NCI-H526 treated with DMSO at 0.1 percent for 48 hours (cell line): ENCODE data around the gene TEDDM1.
"Not testable (repeated sequence)": the region's sequence is repeated elsewhere in the genome, so short reads cannot be mapped to it uniquely, and the experiment has no call there.

Experiments
- DNase-seq: peaks from one replicate; lab custom pipeline; 2025; lab: John Stamatoyannopoulos, UW

The TEDDM1 gene

GRCh38 chr1:182400567-182400966 lies at the start of gene TEDDM1:
TSS of gene TEDDM1 (minus strand) at chr1:182400667. CDS start at chr1:182400485, 182 bp downstream.
- DNase-seq = no peak

GRCh38 chr1:182450087-182450486 lies 49.6 kb upstream of the TEDDM1 start, which contains the start of gene RGSL1:
TSS of gene RGSL1 (plus strand) at chr1:182450146. CDS start at chr1:182450166, 20 bp downstream.
- DNase-seq = no peak

- no peak for DNase-seq
Measured at GRCh38 chr1:182447660-182448059, 47.2 kb upstream of the TEDDM1 start.

GRCh38 chr1:182447124-182447523 lies 46.7 kb upstream of the TEDDM1 start:
- not testable (repeated sequence) for DNase-seq

- peak; percentile 79 for DNase-seq
Measured at GRCh38 chr1:182446033-182446669, 45.7 kb upstream of the TEDDM1 start.

GRCh38 chr1:182444497-182444896 lies 44.0 kb upstream of the TEDDM1 start:
- DNase-seq = no peak

- DNase-seq = no peak
Measured at GRCh38 chr1:182442333-182442732, 41.9 kb upstream of the TEDDM1 start.

GRCh38 chr1:182441719-182442118 lies 41.3 kb upstream of the TEDDM1 start:
- DNase-seq = no peak

- DNase-seq = no peak
Measured at GRCh38 chr1:182438326-182438725, 37.9 kb upstream of the TEDDM1 start.

GRCh38 chr1:182433580-182433979 lies 33.1 kb upstream of the TEDDM1 start:
- DNase-seq = no peak

GRCh38 chr1:182431278-182431677 lies 30.8 kb upstream of the TEDDM1 start:
- DNase-seq = no peak

- no peak for DNase-seq
Measured at GRCh38 chr1:182430263-182431068, 30.0 kb upstream of the TEDDM1 start.

GRCh38 chr1:182428043-182428442 lies 27.6 kb upstream of the TEDDM1 start:
- no peak for DNase-seq

GRCh38 chr1:182426442-182427430 lies 26.3 kb upstream of the TEDDM1 start:
- no peak for DNase-seq

- DNase-seq = no peak
Measured at GRCh38 chr1:182415789-182416188, 15.3 kb upstream of the TEDDM1 start.

GRCh38 chr1:182413969-182414368 lies 13.5 kb upstream of the TEDDM1 start:
- no peak for DNase-seq

- no peak for DNase-seq
Measured at GRCh38 chr1:182413486-182413885, 13.0 kb upstream of the TEDDM1 start.

GRCh38 chr1:182410620-182411273 lies 10.3 kb upstream of the TEDDM1 start:
- DNase-seq = no peak

GRCh38 chr1:182410138-182410537 lies 9.7 kb upstream of the TEDDM1 start:
- no peak for DNase-seq

GRCh38 chr1:182408435-182409075 lies 8.1 kb upstream of the TEDDM1 start:
- DNase-seq = no peak

- no peak for DNase-seq
Measured at GRCh38 chr1:182407724-182408123, 7.3 kb upstream of the TEDDM1 start.
